ENCODE data around the gene CHI3L2. TPM values are rescaled to one million over a fixed set of nuclear protein-coding genes. Genes with fewer than 3 reads are reported as not detected.

CHI3L2 gene
- total RNA-seq, 1 donor from 2014 or later: not detected

DNA sequence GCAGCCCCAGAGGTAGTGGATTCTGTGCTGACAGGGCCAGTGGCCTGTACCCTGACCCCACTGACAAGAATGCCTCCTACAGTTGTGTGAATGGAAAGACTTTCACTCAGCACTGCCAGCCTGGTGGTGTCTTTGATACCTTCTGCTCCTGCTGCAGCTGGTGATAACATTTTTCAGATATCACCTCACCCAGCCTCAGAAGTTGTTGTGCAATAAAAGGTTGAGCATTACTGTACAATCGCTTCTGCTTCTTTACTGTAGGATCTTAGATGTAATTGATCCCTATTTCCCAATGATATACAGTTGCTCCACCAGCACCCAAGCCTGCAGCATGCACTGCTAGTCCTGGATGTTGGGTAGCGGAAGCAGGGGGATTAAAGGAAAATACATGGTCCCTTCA is 58.4 kb downstream of the CHI3L2 start:
- H3K27me3 Mint-ChIP-seq (ENCODE audit: unreplicated experiment): no peaks in the 10 kb centered on the region
- DNase-seq (ENCODE audit: extremely low spot score, unreplicated experiment): no peak
- H3K36me3 Mint-ChIP-seq (ENCODE audit: unreplicated experiment): no peaks in the 10 kb centered on the region
- H3K9me3 Mint-ChIP-seq (ENCODE audit: unreplicated experiment): no peaks in the 10 kb centered on the region
- H3K27ac Mint-ChIP-seq (ENCODE audit: unreplicated experiment): no peak overlapping the region
- no peaks in the 10 kb centered on the region for H3K4me1 Mint-ChIP-seq (ENCODE audit: unreplicated experiment)
- H3K4me3 Mint-ChIP-seq (ENCODE audit: unreplicated experiment): no peak overlapping the region
- TF ChIP-seq, protein P1, sequence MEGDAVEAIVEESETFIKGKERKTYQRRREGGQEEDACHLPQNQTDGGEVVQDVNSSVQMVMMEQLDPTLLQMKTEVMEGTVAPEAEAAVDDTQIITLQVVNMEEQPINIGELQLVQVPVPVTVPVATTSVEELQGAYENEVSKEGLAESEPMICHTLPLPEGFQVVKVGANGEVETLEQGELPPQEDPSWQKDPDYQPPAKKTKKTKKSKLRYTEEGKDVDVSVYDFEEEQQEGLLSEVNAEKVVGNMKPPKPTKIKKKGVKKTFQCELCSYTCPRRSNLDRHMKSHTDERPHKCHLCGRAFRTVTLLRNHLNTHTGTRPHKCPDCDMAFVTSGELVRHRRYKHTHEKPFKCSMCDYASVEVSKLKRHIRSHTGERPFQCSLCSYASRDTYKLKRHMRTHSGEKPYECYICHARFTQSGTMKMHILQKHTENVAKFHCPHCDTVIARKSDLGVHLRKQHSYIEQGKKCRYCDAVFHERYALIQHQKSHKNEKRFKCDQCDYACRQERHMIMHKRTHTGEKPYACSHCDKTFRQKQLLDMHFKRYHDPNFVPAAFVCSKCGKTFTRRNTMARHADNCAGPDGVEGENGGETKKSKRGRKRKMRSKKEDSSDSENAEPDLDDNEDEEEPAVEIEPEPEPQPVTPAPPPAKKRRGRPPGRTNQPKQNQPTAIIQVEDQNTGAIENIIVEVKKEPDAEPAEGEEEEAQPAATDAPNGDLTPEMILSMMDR (IDR thresholded peaks at IDR 0.05): no peak

- Mint-ChIP-seq H3K9me3 (ENCODE audit: unreplicated experiment) (no peaks in the 10 kb centered on the region), H3K27ac (ENCODE audit: unreplicated experiment) (no peak overlapping the region), H3K4me1 (ENCODE audit: unreplicated experiment) (no peaks in the 10 kb centered on the region)
Observed at GRCh38 chr1:111286912-111287311, 59.4 kb downstream of the CHI3L2 start.

DNA sequence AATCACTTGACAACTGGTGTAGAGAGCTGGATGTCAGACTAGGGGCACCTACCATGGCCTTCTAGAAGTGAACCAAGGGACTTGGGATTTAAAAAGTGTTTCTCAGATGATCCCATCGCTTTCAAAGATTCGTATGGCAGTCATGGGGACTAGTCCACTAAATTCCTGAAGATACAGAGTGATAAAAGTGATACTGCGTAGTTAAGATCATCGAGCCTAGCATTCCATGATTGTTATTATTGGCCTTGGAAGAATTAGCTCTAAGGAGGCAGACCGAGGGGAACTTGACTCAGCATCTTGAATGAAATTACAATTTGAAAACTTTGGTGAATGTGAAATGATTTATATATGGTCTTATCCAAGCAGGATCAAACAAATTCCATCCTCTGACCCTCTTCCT is 61.9 kb downstream of the CHI3L2 start:
- Mint-ChIP-seq H3K4me1 (ENCODE audit: unreplicated experiment) (no peaks in the 10 kb centered on the region), H3K27ac (ENCODE audit: unreplicated experiment) (no peak overlapping the region)
- no peak for DNase-seq (ENCODE audit: extremely low spot score, unreplicated experiment)

More at GRCh38 chr1:111286912-111287311, 59.4 kb downstream of the CHI3L2 start:
- H3K4me3 Mint-ChIP-seq (ENCODE audit: unreplicated experiment): no peak overlapping the region
- H3K27me3 Mint-ChIP-seq (ENCODE audit: unreplicated experiment): no peaks in the 10 kb centered on the region
- no peak for DNase-seq (ENCODE audit: extremely low spot score, unreplicated experiment)
- TF ChIP-seq, protein P1 (IDR thresholded peaks at IDR 0.05): no peak
- no peaks in the 10 kb centered on the region for H3K36me3 Mint-ChIP-seq (ENCODE audit: unreplicated experiment)

GRCh38 chr1:111290104-111290503 is 62.6 kb downstream of the CHI3L2 start:
- Mint-ChIP-seq H3K4me1 (ENCODE audit: unreplicated experiment) (no peaks in the 10 kb centered on the region), H3K27me3 (ENCODE audit: unreplicated experiment) (no peaks in the 10 kb centered on the region), H3K36me3 (ENCODE audit: unreplicated experiment) (no peaks in the 10 kb centered on the region), H3K9me3 (ENCODE audit: unreplicated experiment) (no peaks in the 10 kb centered on the region), H3K4me3 (ENCODE audit: unreplicated experiment) (no peak overlapping the region), H3K27ac (ENCODE audit: unreplicated experiment) (no peak overlapping the region)
- TF ChIP-seq, protein P1 (IDR thresholded peaks at IDR 0.05): no peak
- no peak for DNase-seq (ENCODE audit: extremely low spot score, unreplicated experiment)

More for the DNA sequence above, 61.9 kb downstream of the CHI3L2 start:
- H3K9me3 Mint-ChIP-seq (ENCODE audit: unreplicated experiment): no peaks in the 10 kb centered on the region
- no peaks in the 10 kb centered on the region for H3K36me3 Mint-ChIP-seq (ENCODE audit: unreplicated experiment)
- no peaks in the 10 kb centered on the region for H3K27me3 Mint-ChIP-seq (ENCODE audit: unreplicated experiment)
- TF ChIP-seq, protein P1 (IDR thresholded peaks at IDR 0.05): no peak
- H3K4me3 Mint-ChIP-seq (ENCODE audit: unreplicated experiment): no peak overlapping the region

DNA sequence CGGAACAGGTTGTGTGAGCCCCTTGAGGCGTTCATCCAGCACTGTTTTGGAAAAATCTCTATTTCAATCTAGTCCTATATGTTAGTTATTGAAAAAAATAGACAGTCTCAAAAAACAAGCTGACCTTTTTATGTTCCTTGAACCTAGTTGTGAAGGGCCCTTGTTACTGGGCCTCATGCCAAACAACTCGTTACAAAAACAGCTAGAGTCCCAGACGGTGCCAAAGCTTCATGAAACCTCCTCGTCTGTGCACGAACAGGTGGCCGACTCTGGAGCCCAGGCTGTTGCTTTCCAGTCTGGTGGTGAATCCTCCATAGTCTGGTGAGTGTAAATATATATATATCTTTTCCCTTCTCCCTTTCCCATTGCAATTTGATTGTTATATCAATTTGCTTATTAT is 63.1 kb downstream of the CHI3L2 start, which contains the start of gene CHIA:
Gene CHIA, plus strand, starts transcription at position 222 of the 400 bp plus-strand sequence. CDS start 19,617 bp downstream, outside the sequence.
- no peak for DNase-seq (ENCODE audit: extremely low spot score, unreplicated experiment)
- TF ChIP-seq, protein P1 (IDR thresholded peaks at IDR 0.05): no peak
- Mint-ChIP-seq H3K27me3 (ENCODE audit: unreplicated experiment) (no peaks in the 10 kb centered on the region), H3K4me3 (ENCODE audit: unreplicated experiment) (no peak within 1 kb of the TSS), H3K27ac (ENCODE audit: unreplicated experiment) (no peak within 1 kb of the TSS), H3K9me3 (ENCODE audit: unreplicated experiment) (no peaks in the 10 kb centered on the region), H3K36me3 (ENCODE audit: unreplicated experiment) (no peaks in the 10 kb centered on the region), H3K4me1 (ENCODE audit: unreplicated experiment) (no peaks in the 10 kb centered on the region)

Other genes starting within 250 kb of the CHI3L2 start
- gene DRAM2, start 87.6 kb upstream of the CHI3L2 start, total RNA-seq: 31.1 and 33.6 TPM in 2 replicates
- 25.3 and 26.0 TPM in 2 replicates for gene CEPT1, start 87.5 kb upstream of the CHI3L2 start, total RNA-seq
- gene DENND2D, start 27.1 kb upstream of the CHI3L2 start, total RNA-seq: not detected in 2 replicates
- gene CHIA, start 63.1 kb downstream of the CHI3L2 start, total RNA-seq: not detected in 2 replicates
- 1.1 and 1.6 TPM in 2 replicates for gene OVGP1, start 200.0 kb downstream of the CHI3L2 start, total RNA-seq
- 22.7 and 24.0 TPM in 2 replicates for gene WDR77, start 221.5 kb downstream of the CHI3L2 start, total RNA-seq
- 185 and 187 TPM in 2 replicates for gene ATP5PB, start 221.8 kb downstream of the CHI3L2 start, total RNA-seq
- 0.34 and 0.70 TPM in 2 replicates for gene C1orf162, start 246.3 kb downstream of the CHI3L2 start, total RNA-seq